ENCODE data around the gene BATF3. TPM values are rescaled to one million over a fixed set of nuclear protein-coding genes. Genes with fewer than 3 reads are reported as not detected.

Gene BATF3
- total and polyA plus RNA-seq, 5 donors from 2014 or later = 1.6 to 4.4 (median 2.6) TPM

DNA sequence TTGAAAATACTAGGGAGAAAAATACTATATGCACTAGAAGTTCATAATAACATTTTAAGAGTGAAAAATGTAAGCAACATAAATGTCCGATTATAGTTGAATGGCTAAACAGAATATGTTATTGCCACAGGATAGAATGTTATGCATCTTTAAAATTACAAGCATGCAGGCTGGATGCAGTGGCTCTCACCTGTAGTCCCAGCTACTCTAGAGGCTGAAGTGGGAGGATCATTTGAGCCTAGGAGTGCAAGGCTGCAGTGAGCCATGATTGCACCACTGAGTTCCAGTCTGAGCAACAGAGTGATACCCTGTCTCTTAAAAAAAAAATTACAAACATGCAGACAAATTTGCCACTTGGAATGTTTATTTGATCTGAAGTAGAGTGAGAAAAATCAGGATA lies 3.0 kb upstream of the BATF3 start:
- DNase-seq = no peak
- Mint-ChIP-seq H3K4me3 (peak overlapping the region in 1 of 4 donors; percentile 3), H3K36me3 (no peaks in the 10 kb centered on the region), H3K9me3 (peaks cover 0 to 3% (median 0%) of the 10 kb centered on the region in 7 donors), H3K4me1 (peaks cover 18 to 38% (median 23%) of the 10 kb centered on the region in 4 donors), H3K27me3 (peaks cover 4% of the 10 kb centered on the region), H3K27ac (peak overlapping the region in 1 of 3 donors; percentile 43)
- ATAC-seq (ENCODE audit: low read depth in 2 of 2) = no peak
- no peak overlapping the region for H3K4me3 ChIP-seq (ENCODE audit: low read depth, low read length)
- H3K27ac ChIP-seq (ENCODE audit: insufficient read depth, low read length, poor library complexity, severe bottlenecking) = no peak overlapping the region
- peaks cover 31% of the 10 kb centered on the region for H3K4me1 ChIP-seq (ENCODE audit: control insufficient read depth, insufficient read depth, low read length, poor library complexity, severe bottlenecking)
- H3K9me3 ChIP-seq (ENCODE audit: control insufficient read depth in 2 of 2, low read length in 2 of 2) = no peaks in the 10 kb centered on the region
- peaks cover 3% of the 10 kb centered on the region for H3K27me3 ChIP-seq (ENCODE audit: control insufficient read depth, insufficient read depth, low read length)
- no peaks in the 10 kb centered on the region for H3K36me3 ChIP-seq (ENCODE audit: control insufficient read depth, insufficient read depth, low read length)

DNA sequence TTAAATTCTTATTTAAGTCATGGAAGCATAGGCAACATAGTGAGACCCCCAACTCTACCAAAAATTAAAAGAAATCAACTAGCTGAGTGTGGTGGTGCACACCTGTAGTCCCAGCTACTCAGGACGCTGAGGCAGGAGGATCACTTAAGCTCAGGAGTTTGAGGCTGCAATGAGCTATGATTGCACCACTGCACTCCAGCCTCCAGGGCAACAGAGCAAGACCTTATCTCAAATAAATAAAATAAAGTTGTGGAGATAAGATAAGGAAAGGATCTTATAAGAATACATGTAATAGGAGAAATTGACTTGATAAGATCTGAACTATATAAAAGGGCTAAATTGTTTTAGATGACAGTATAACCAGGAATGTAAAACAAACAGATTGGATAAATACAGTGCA lies 2.3 kb upstream of the BATF3 start:
- Histone ChIP-seq H3K27me3 (ENCODE audit: control insufficient read depth, insufficient read depth, low read length) (peaks cover 3% of the 10 kb centered on the region), H3K27ac (ENCODE audit: insufficient read depth, low read length, poor library complexity, severe bottlenecking) (peak overlapping the region; percentile 5), H3K4me3 (ENCODE audit: low read depth, low read length) (no peak overlapping the region), H3K9me3 (ENCODE audit: control insufficient read depth in 2 of 2, low read length in 2 of 2) (no peaks in the 10 kb centered on the region), H3K4me1 (ENCODE audit: control insufficient read depth, insufficient read depth, low read length, poor library complexity, severe bottlenecking) (peaks cover 31% of the 10 kb centered on the region), H3K36me3 (ENCODE audit: control insufficient read depth, insufficient read depth, low read length) (no peaks in the 10 kb centered on the region)
- peak overlapping the region in 3 of 4 donors; percentile 2 to 86 (median 82) for H3K4me3 Mint-ChIP-seq
- no peak for ATAC-seq (ENCODE audit: low read depth in 2 of 2)
- peak overlapping the region in 2 of 3 donors; percentile 77 to 89 for H3K27ac Mint-ChIP-seq
- H3K36me3 Mint-ChIP-seq = no peaks in the 10 kb centered on the region
- peaks cover 0 to 3% (median 0%) of the 10 kb centered on the region in 7 donors for H3K9me3 Mint-ChIP-seq
- no peak for DNase-seq
- peaks cover 21 to 46% (median 30%) of the 10 kb centered on the region in 4 donors for H3K4me1 Mint-ChIP-seq
- peaks cover 4% of the 10 kb centered on the region for H3K27me3 Mint-ChIP-seq

DNA sequence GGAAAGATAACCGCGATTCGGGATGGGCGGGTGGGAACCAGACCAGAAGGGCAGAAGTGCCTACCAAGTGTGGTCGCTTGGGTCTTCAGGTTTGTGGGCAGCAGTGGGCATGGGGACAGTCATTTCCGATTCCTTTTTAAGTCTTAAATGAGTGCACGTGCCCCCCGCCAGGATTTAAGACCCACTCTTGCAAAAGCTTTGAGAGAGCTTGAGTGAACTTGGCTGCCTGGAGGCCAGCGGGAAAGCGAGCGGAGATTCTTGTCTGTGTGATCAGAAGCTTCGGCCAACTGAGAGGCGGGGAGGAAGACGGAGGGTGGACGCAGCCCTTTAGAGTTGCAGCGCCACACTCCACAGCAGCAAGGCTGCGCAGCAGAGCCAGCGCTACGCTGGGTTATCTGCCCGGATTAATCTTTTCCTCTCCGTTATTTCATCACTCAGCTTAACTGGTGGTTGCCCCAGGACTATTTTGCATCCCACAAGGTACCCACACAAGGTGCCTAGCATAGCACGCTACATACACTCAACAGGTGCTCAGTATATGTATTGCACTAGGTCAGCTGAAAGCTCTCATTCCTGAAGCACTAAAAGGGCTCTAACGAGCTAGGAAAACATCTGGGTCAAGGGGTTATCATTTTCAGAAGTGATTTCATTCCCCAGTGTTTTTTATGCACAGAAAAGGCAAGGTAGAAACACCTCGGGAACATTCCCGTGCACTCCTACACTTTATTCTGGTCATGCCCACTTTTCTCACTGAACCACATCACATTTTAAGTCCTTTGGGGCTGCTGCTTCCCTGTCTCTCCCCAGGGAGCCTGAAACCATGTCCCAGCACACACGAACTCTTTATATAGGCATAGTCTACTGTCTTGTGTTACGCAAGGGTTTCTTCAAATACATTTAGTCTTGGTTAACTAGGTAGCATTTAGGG lies 1.5 kb upstream of the BATF3 start:
- Mint-ChIP-seq H3K36me3 (no peaks in the 10 kb centered on the region), H3K9me3 (peaks cover 0 to 3% (median 0%) of the 10 kb centered on the region in 7 donors), H3K4me1 (peaks cover 21 to 53% (median 36%) of the 10 kb centered on the region in 4 donors), H3K27me3 (peaks cover 7% of the 10 kb centered on the region), H3K4me3 (peak overlapping the region; percentile 82 to 93 (median 87)), H3K27ac (peak overlapping the region; percentile 48 to 77 (median 70))
- ATAC-seq (ENCODE audit: low read depth in 2 of 2) = peak in 1 of 2 donors; percentile 19
- no peaks in the 10 kb centered on the region for H3K9me3 ChIP-seq (ENCODE audit: control insufficient read depth in 2 of 2, low read length in 2 of 2)
- H3K4me1 ChIP-seq (ENCODE audit: control insufficient read depth, insufficient read depth, low read length, poor library complexity, severe bottlenecking) = peaks cover 31% of the 10 kb centered on the region
- no peak for DNase-seq
- peak overlapping the region; percentile 66 for H3K27ac ChIP-seq (ENCODE audit: insufficient read depth, low read length, poor library complexity, severe bottlenecking)
- peak overlapping the region; percentile 53 for H3K4me3 ChIP-seq (ENCODE audit: low read depth, low read length)
- H3K36me3 ChIP-seq (ENCODE audit: control insufficient read depth, insufficient read depth, low read length) = no peaks in the 10 kb centered on the region
- H3K27me3 ChIP-seq (ENCODE audit: control insufficient read depth, insufficient read depth, low read length) = peaks cover 3% of the 10 kb centered on the region

DNA sequence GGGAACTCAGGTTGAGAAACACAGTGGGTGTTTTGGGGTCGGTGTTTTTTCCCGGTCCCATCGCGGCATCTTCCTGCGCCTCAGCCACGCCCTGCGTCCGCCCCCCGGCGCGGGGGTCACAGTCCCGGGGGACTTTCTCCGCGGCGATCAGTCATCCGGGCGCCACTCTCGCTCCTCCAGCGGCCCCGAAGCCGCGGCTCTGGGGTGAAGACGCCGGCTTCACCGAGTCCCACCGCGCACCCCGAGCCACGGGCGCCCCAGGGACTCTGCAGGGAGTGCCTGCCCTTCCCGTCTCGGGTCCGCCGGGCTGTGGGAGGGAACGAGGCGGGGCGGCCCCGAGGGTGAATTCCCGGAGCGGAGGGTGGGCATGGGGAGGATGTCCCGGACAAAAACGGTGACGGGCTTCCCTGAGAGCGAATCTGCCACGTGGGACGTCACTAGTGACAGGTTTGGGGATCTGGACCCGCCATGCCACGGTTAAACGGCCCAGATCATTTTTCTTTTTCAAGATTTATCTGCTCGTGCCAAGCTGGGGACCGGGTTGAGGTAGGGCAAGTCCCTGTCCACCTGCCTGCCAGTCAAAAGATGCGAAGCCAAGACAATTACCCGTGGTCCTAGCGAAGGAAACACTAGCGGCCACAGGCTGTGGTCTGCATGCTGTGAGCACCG lies 717 bp upstream of the BATF3 start:
- ATAC-seq (ENCODE audit: low read depth in 2 of 2) = peak; percentile 26 to 38
- peaks cover 21 to 61% (median 38%) of the 10 kb centered on the region in 4 donors for H3K4me1 Mint-ChIP-seq
- H3K4me3 Mint-ChIP-seq = peak overlapping the region; percentile 82 to 93 (median 87)
- peak overlapping the region; percentile 63 to 77 (median 70) for H3K27ac Mint-ChIP-seq
- H3K4me1 ChIP-seq (ENCODE audit: control insufficient read depth, insufficient read depth, low read length, poor library complexity, severe bottlenecking) = peaks cover 31% of the 10 kb centered on the region
- no peaks in the 10 kb centered on the region for H3K9me3 ChIP-seq (ENCODE audit: control insufficient read depth in 2 of 2, low read length in 2 of 2)
- H3K36me3 Mint-ChIP-seq = no peaks in the 10 kb centered on the region
- peak overlapping the region; percentile 66 for H3K27ac ChIP-seq (ENCODE audit: insufficient read depth, low read length, poor library complexity, severe bottlenecking)
- peaks cover 3% of the 10 kb centered on the region for H3K27me3 ChIP-seq (ENCODE audit: control insufficient read depth, insufficient read depth, low read length)
- H3K27me3 Mint-ChIP-seq = peaks cover 11% of the 10 kb centered on the region
- H3K4me3 ChIP-seq (ENCODE audit: low read depth, low read length) = peak overlapping the region; percentile 53
- peak in 2 of 3 donors; percentile 26 to 54 for DNase-seq
- H3K36me3 ChIP-seq (ENCODE audit: control insufficient read depth, insufficient read depth, low read length) = no peaks in the 10 kb centered on the region
- peaks cover 0 to 3% (median 0%) of the 10 kb centered on the region in 7 donors for H3K9me3 Mint-ChIP-seq

DNA sequence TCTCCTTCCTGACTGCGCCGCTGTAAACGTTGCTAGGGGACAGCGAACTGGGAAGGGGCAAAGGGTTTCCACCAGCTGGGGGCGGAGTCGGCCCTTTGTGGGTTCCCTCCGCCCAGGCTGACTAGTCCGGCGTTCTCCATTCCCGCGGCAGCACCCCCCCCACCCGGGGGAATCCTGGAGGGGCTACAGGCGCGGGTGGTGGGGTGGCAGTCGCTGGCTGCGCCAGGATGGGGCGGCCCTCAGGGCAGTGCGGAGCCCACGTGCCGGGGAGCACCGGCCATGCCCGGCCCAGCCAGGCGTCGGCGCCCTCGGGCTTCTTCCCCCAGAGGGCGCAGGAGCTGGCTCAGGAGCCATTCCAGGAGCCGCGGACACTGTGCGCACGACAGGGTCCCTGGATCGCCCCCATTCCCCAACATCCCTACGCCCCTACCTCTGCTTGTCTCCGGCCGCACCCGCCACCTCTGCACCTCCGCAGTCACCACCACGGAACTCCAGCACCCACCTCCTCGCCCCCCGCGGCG lies 476 bp downstream of the BATF3 start:
- H3K27me3 Mint-ChIP-seq = peaks cover 11% of the 10 kb centered on the region
- ATAC-seq (ENCODE audit: low read depth in 2 of 2) (peak; percentile 59 to 61), DNase-seq (peak; percentile 27 to 48 (median 35))
- peaks cover 3% of the 10 kb centered on the region for H3K27me3 ChIP-seq (ENCODE audit: control insufficient read depth, insufficient read depth, low read length)
- H3K27ac ChIP-seq (ENCODE audit: insufficient read depth, low read length, poor library complexity, severe bottlenecking) = no peak overlapping the region
- peak overlapping the region; percentile 74 for H3K4me3 ChIP-seq (ENCODE audit: low read depth, low read length)
- peaks cover 0 to 2% (median 0%) of the 10 kb centered on the region in 7 donors for H3K9me3 Mint-ChIP-seq
- no peaks in the 10 kb centered on the region for H3K9me3 ChIP-seq (ENCODE audit: control insufficient read depth in 2 of 2, low read length in 2 of 2)
- peaks cover 31% of the 10 kb centered on the region for H3K4me1 ChIP-seq (ENCODE audit: control insufficient read depth, insufficient read depth, low read length, poor library complexity, severe bottlenecking)
- no peaks in the 10 kb centered on the region for H3K36me3 ChIP-seq (ENCODE audit: control insufficient read depth, insufficient read depth, low read length)
- peak overlapping the region in 2 of 3 donors; percentile 33 to 50 for H3K27ac Mint-ChIP-seq
- H3K4me1 Mint-ChIP-seq = peaks cover 21 to 57% (median 38%) of the 10 kb centered on the region in 4 donors
- H3K4me3 Mint-ChIP-seq = peak overlapping the region; percentile 75 to 92 (median 88)
- no peaks in the 10 kb centered on the region for H3K36me3 Mint-ChIP-seq

DNA sequence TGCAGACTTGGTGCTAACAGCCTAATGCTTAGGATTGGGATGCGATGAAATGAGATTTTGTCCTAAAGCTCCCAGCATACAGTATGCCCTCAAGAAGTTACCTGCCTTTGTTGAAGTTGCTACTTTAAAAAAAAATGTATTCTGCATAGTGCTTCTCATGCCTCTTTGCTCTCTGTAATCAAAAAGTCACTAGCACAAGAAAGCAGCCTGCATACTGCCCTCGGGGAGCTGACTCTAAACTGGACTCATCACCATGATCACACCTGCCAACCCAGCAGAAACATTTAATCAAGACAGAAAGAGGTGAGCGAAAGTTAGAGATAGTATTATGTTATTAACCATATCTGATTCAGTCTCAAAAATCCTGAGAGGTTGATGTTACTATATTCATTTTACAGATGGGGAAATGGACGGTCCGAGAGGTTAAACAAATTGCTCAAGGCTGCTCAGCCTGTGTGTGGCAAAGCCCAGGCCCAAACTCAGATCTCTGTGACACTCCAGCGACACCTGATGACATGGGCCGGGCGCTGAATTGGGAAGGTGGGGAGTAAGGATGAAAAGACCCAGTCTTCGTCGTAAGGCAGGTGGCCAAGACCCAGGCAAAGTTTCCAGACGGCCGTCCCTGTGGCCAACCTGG lies 1.1 kb downstream of the BATF3 start:
- Histone ChIP-seq H3K36me3 (ENCODE audit: control insufficient read depth, insufficient read depth, low read length) (no peaks in the 10 kb centered on the region), H3K27me3 (ENCODE audit: control insufficient read depth, insufficient read depth, low read length) (peaks cover 3% of the 10 kb centered on the region), H3K4me1 (ENCODE audit: control insufficient read depth, insufficient read depth, low read length, poor library complexity, severe bottlenecking) (peaks cover 31% of the 10 kb centered on the region), H3K27ac (ENCODE audit: insufficient read depth, low read length, poor library complexity, severe bottlenecking) (no peak overlapping the region), H3K9me3 (ENCODE audit: control insufficient read depth in 2 of 2, low read length in 2 of 2) (no peaks in the 10 kb centered on the region), H3K4me3 (ENCODE audit: low read depth, low read length) (peak overlapping the region; percentile 74)
- Mint-ChIP-seq H3K27ac (peak overlapping the region; percentile 49 to 94 (median 50)), H3K4me1 (peaks cover 20 to 51% (median 38%) of the 10 kb centered on the region in 4 donors), H3K9me3 (no peaks in the 10 kb centered on the region), H3K4me3 (peak overlapping the region; percentile 75 to 92 (median 88)), H3K36me3 (no peaks in the 10 kb centered on the region), H3K27me3 (peaks cover 8% of the 10 kb centered on the region)
- DNase-seq (no peak), ATAC-seq (ENCODE audit: low read depth in 2 of 2) (no peak)

DNA sequence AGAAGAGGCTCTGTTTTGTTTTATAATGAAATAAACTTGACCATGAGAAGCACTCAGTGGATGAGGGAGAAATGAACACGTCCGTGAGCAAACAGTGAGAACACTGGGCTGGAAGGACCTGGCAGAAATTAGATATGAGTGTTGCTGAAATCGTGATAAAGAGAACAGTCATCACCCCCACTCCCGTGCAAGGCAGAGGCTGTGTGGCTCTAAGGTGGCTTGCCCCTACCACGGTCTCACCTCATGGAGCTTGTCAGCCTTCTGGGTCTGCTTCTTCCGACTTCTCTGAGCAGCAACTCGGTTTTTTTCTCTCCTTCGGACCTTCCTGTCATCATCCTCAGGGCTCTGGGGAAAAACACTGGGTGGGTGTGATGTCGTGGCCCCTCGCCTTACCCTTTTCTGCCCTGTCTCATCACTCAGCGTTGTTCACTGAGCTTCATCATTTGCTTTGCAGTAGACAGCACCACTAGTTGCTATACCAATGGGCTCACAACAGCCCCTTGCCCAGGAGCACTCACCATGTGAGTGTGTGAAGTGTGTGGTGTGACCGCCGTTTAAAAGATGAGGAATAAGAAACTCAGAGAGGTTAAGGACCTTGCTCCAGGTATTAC lies 2.8 kb downstream of the BATF3 start:
- no peak for ATAC-seq (ENCODE audit: low read depth in 2 of 2)
- peak overlapping the region; percentile 31 for H3K4me3 ChIP-seq (ENCODE audit: low read depth, low read length)

More for the DNA sequence above, 2.8 kb downstream of the BATF3 start:
- Mint-ChIP-seq H3K4me3 (peak overlapping the region; percentile 12 to 92 (median 72)), H3K36me3 (no peaks in the 10 kb centered on the region), H3K4me1 (peaks cover 16 to 46% (median 36%) of the 10 kb centered on the region in 4 donors), H3K9me3 (no peaks in the 10 kb centered on the region), H3K27me3 (peaks cover 8% of the 10 kb centered on the region), H3K27ac (peak overlapping the region in 1 of 3 donors; percentile 85)
- Histone ChIP-seq H3K27me3 (ENCODE audit: control insufficient read depth, insufficient read depth, low read length) (peaks cover 3% of the 10 kb centered on the region), H3K4me1 (ENCODE audit: control insufficient read depth, insufficient read depth, low read length, poor library complexity, severe bottlenecking) (peaks cover 31% of the 10 kb centered on the region), H3K27ac (ENCODE audit: insufficient read depth, low read length, poor library complexity, severe bottlenecking) (no peak overlapping the region), H3K9me3 (ENCODE audit: control insufficient read depth in 2 of 2, low read length in 2 of 2) (no peaks in the 10 kb centered on the region), H3K36me3 (ENCODE audit: control insufficient read depth, insufficient read depth, low read length) (no peaks in the 10 kb centered on the region)
- no peak for DNase-seq
